Stomach (tissue), 9 donors: Measurements from ENCODE around the gene SYNDIG1. TPM values are rescaled to one million over a fixed set of nuclear protein-coding genes. Genes with fewer than 3 reads are reported as not detected.
A peak's percentile ranks its signal among the peaks of the same experiment; 100 is the strongest.

Experiments
- DNase-seq, 2 donors: peaks; one replicate each; pipeline versions ENCODE4 v3.0.0 to v3.0.0-alpha.2; 2013 to 2019
- H3K27ac ChIP-seq, 5 donors: fragments of 200-600 bp in 4 of 5; sonication (generic) in 4 of 5; one replicate each; pipeline ENCODE4 v1.5.1; 2013 to 2019; ENCODE audit warnings: mild to moderate bottlenecking in 1 of 5, moderate library complexity in 1 of 5
- H3K27me3 ChIP-seq, 3 donors: fragments of 200-600 bp; sonication (generic); one replicate each; pipeline ENCODE4 v1.5.1; 2017 to 2019; ENCODE audit warnings: mixed run types in 1 of 3
- H3K36me3 ChIP-seq, 4 donors: fragments of 200-600 bp; sonication (generic); 1 replicate in 3 of 4; 2 replicates in 1 of 4; pipeline ENCODE4 v1.5.1; 2016 to 2019
- H3K4me1 ChIP-seq, 4 donors: fragments of 200-600 bp; sonication (generic); one replicate each; pipeline ENCODE4 v1.5.1; 2016 to 2019
- H3K4me3 ChIP-seq, 4 donors: fragments of 200-600 bp; sonication (generic) in 3 of 4; one replicate each; pipeline ENCODE4 v1.5.1; 2016 to 2019; ENCODE audit warnings: mild to moderate bottlenecking in 1 of 4
- H3K9me3 ChIP-seq, 4 donors: fragments of 200-600 bp; sonication (generic); one replicate each; pipeline ENCODE4 v1.5.1; 2016 to 2019
- EP300 ChIP-seq: sonication (generic); formaldehyde crosslinking; IDR thresholded peaks from one replicate; pipeline ENCODE4 v1.6.1; 2017; ENCODE audit warnings: antibody characterized with exemption
- POLR2A ChIP-seq, 4 donors: fragments of 450-650 bp; IDR thresholded peaks; one replicate each; pipeline ENCODE4 v1.6.1; 2016; ENCODE audit warnings: antibody characterized with exemption in 4 of 4, control low read depth in 2 of 4, mild to moderate bottlenecking in 1 of 4, moderate library complexity in 1 of 4
- POLR2AphosphoS5 ChIP-seq, 3 donors: sonication (generic); formaldehyde crosslinking; IDR thresholded peaks; one replicate each; pipeline ENCODE4 v1.6.1; 2016; ENCODE audit warnings: antibody characterized with exemption in 3 of 3
- WGBS, 5 donors: extraction: QIAGEN DNeasy Blood & Tissue Kit in 3 of 5; methylation state at CpG; one replicate each; pipeline versions ENCODE4 v1.1.5 to v1.1.7; 2013 to 2018; 5-methylcytosine and 5-hydroxymethylcytosine counted together
- intact Hi-C: fragments of 100-400 bp; cut with DNase I; formaldehyde crosslinking; loops from one replicate; pipeline ENCODE4 v1.15.1; 2023; ENCODE audit warnings: low total_unique reads
- polyA plus RNA-seq, 3 donors: library from polyadenylated mRNA; stranded (reverse); fragments of 200-250 nt; gene quantifications; one replicate each; pipeline ENCODE4 v1.2.3, GENCODE V29; 2013
- total RNA-seq, 5 donors: library from RNA; depleted of rRNA; stranded (reverse); fragments of >200 nt; gene quantifications; one replicate each; pipeline versions ENCODE4 v1.1.0 to v1.2.3, GENCODE V29; 2014 to 2016
- TF ChIP-seq, protein P1 (sequence below), 7 experiments: fragments of 450-650 bp in 4 of 7; fragments of 200-600 bp in 3 of 7; sonication (generic) in 3 of 7; IDR thresholded peaks; one replicate each; pipeline ENCODE4 v1.5.1; 2016 to 2019; ENCODE audit warnings: antibody characterized with exemption in 7 of 7, control low read depth in 2 of 7, mild to moderate bottlenecking in 1 of 7
- donor health status: healthy with polysubstance abuse.
- donor health status: Bipolar disorder and iron deficiency.
- donor health status: healthy.

SYNDIG1 gene
- total and polyA plus RNA-seq, 8 donors: 0.29 to 2.0 (median 0.89) TPM; not detected in 4

DNA sequence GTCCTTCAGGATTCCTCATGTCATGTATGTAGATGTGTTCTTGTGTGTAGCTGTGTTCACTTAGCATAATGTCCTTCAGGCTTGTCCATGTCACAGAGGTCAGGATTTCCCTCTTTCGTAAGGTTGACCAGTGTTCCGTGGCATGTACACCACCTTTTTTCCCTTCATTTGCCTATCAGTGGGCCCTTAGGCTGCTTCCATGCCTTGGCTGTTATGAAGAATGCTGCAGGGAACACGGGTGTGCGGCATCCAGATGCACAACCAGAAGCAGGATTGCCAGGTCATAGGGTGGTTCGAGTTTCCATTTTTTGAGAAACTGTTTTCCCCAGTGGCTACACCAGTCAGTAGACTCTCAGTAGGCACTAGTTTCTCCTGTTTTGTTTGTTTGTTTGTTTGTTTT lies 29.2 kb downstream of the SYNDIG1 start:
- WGBS, 5 donors: 88 to 95% (median 93%) methylated on average over 5 of the region's 5 CpGs
- no peak overlapping the region for H3K4me3 ChIP-seq
- no peaks in the 10 kb centered on the region for H3K9me3 ChIP-seq
- no peak overlapping the region for H3K27ac ChIP-seq
- no peaks in the 10 kb centered on the region for H3K27me3 ChIP-seq
- TF ChIP-seq, protein P1, sequence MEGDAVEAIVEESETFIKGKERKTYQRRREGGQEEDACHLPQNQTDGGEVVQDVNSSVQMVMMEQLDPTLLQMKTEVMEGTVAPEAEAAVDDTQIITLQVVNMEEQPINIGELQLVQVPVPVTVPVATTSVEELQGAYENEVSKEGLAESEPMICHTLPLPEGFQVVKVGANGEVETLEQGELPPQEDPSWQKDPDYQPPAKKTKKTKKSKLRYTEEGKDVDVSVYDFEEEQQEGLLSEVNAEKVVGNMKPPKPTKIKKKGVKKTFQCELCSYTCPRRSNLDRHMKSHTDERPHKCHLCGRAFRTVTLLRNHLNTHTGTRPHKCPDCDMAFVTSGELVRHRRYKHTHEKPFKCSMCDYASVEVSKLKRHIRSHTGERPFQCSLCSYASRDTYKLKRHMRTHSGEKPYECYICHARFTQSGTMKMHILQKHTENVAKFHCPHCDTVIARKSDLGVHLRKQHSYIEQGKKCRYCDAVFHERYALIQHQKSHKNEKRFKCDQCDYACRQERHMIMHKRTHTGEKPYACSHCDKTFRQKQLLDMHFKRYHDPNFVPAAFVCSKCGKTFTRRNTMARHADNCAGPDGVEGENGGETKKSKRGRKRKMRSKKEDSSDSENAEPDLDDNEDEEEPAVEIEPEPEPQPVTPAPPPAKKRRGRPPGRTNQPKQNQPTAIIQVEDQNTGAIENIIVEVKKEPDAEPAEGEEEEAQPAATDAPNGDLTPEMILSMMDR (IDR thresholded peaks at IDR 0.05): no peak
- DNase-seq: no peak
- H3K36me3 ChIP-seq: no peaks in the 10 kb centered on the region
- intact Hi-C loops: no loop called here
- peaks cover 0 to 4% (median 2%) of the 10 kb centered on the region in 4 donors for H3K4me1 ChIP-seq

DNA sequence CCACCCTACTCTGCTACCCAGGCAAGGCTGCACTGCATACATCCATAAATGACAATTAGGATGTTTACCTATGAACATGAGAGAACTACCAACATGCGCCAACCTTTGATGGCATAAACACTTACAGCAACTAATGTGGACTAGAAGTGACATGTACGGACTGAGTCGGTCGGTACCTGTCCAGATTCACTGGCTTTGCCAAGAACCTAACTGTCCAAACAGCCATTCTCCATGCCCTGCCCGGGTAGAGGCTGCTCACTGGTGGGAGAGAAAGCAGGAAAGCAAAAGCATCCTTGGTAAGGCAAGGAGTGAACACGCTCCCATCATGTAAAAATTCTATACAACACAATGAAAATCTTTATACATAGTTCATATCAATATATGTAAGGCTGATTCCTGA lies 30.0 kb downstream of the SYNDIG1 start:
- Histone ChIP-seq H3K27me3 (no peaks in the 10 kb centered on the region), H3K4me1 (peaks cover 0 to 4% (median 2%) of the 10 kb centered on the region in 4 donors), H3K9me3 (no peaks in the 10 kb centered on the region), H3K4me3 (no peak overlapping the region), H3K27ac (no peak overlapping the region), H3K36me3 (no peaks in the 10 kb centered on the region)
- DNase-seq: no peak
- TF ChIP-seq, protein P1 (IDR thresholded peaks at IDR 0.05): no peak
- TF ChIP-seq EP300: no peak
- TF ChIP-seq POLR2A (IDR thresholded peaks at IDR 0.05): no peak
- no peak for TF ChIP-seq POLR2AphosphoS5 (IDR thresholded peaks at IDR 0.05)
- intact Hi-C loops: no loop called here
- 84 to 96% (median 88%) methylated on average over 6 of the region's 6 CpGs for WGBS, 5 donors

DNA sequence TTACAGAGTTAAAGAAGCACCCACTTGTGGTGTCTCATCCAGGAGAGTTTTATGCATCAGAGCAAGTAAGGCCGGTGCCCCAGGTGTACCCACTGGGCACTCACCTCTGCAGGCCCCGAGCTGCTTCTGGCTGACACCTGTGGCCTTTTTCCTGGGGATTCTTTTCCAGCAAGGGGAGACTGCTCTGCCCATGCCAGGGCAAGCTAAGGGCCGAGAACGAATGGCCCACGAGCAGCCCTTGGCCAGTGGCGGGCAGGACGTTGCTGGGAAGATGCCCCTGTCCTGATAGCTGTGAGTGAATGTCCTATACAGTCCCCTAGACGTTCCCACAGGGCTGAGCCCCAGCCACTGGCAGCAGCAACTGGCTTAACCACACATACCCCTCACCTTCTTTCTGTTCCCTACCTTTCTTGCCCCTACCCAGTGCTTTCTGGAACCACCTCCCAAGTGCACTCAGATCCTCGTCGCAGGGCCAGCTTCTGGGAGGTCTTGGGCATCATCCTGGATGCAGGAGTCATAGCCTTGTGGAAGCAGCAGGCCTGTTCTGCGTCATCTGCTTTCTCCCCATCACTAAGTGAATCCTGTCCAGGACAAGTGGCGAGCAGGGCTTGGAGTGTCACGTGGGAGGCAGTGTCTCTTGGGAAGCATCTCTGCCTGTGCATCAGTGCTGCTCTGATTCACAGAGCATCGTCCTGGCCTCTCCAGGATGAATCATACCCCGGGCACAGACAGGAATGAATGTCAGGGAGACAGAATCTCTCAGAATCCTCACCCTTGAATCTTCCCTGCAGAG lies 32.5 kb downstream of the SYNDIG1 start:
- intact Hi-C loops: no loop called here
- 80 to 87% (median 85%) methylated on average over 12 to 15 of the region's 15 CpGs for WGBS, 5 donors
- peaks cover 0 to 4% (median 2%) of the 10 kb centered on the region in 4 donors for H3K4me1 ChIP-seq
- no peaks in the 10 kb centered on the region for H3K9me3 ChIP-seq
- H3K27me3 ChIP-seq: no peaks in the 10 kb centered on the region
- no peak overlapping the region for H3K27ac ChIP-seq
- TF ChIP-seq, protein P1 (IDR thresholded peaks at IDR 0.05): no peak
- TF ChIP-seq EP300 (no peak), POLR2A (IDR thresholded peaks at IDR 0.05) (no peak), POLR2AphosphoS5 (IDR thresholded peaks at IDR 0.05) (no peak)
- no peaks in the 10 kb centered on the region for H3K36me3 ChIP-seq
- DNase-seq: peak in 1 of 2 donors; percentile 44
- H3K4me3 ChIP-seq: no peak overlapping the region

DNA sequence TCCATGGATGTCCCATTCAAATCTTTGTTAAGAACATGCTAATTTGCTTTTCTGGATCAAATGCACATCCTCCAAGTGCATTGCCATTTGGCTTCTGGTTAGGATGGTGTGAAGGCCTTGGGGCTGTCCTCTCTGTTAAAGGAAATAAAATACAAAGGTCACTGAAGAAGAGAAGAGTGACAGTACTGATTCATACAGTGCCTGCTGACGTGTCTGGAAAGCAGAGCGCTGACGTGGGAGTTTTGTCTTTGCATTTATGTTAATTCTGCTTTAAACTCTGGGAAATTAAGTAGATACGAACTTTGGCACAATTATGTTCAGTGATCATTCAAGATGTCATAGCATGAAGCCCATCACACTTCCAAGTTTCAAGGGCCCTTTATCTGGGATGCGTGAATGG lies 33.2 kb downstream of the SYNDIG1 start:
- no peaks in the 10 kb centered on the region for H3K27me3 ChIP-seq
- no peak for TF ChIP-seq POLR2AphosphoS5 (IDR thresholded peaks at IDR 0.05)
- TF ChIP-seq POLR2A (IDR thresholded peaks at IDR 0.05): no peak
- TF ChIP-seq, protein P1 (IDR thresholded peaks at IDR 0.05): no peak
- TF ChIP-seq EP300: no peak
- H3K4me1 ChIP-seq: peaks cover 0 to 4% (median 1%) of the 10 kb centered on the region in 4 donors
- DNase-seq: no peak
- H3K4me3 ChIP-seq: no peak overlapping the region
- H3K27ac ChIP-seq: no peak overlapping the region
- no peaks in the 10 kb centered on the region for H3K9me3 ChIP-seq
- H3K36me3 ChIP-seq: no peaks in the 10 kb centered on the region
- 77 to 94% (median 87%) methylated on average over 5 of the region's 5 CpGs for WGBS, 5 donors
- intact Hi-C loops: no loop called here
